Esophagus muscularis mucosa (tissue), 4 donors: ENCODE data around the gene NXPE1. TPM values are rescaled to one million over a fixed set of nuclear protein-coding genes. Genes with fewer than 3 reads are reported as not detected.

Experiments
- DNase-seq: peaks from one replicate; pipeline ENCODE4 v3.0.0-alpha.2; 2017; ENCODE audit errors: extremely low spot score
- H3K27ac ChIP-seq, 4 donors: fragments of 200-600 bp; sonication (generic); replicated peaks in 1 of 4; 1 replicate in 3 of 4; 2 replicates in 1 of 4; pipeline ENCODE4 v1.5.1; 2016 to 2019; ENCODE audit warnings: mild to moderate bottlenecking in 1 of 4
- H3K27me3 ChIP-seq, 4 donors: fragments of 200-600 bp; sonication (generic); one replicate each; pipeline versions ENCODE4 v1.5.1 to v1.6.0; 2016 to 2019
- H3K36me3 ChIP-seq, 4 donors: fragments of 200-600 bp; sonication (generic); one replicate each; pipeline ENCODE4 v1.5.1; 2016 to 2019
- H3K4me1 ChIP-seq, 4 donors: fragments of 200-600 bp; sonication (generic); one replicate each; pipeline ENCODE4 v1.5.1; 2016 to 2019
- H3K4me3 ChIP-seq, 4 donors: fragments of 200-600 bp; sonication (generic); 1 replicate in 2 of 4; 2 replicates in 2 of 4; pipeline ENCODE4 v1.5.1; 2016 to 2019; ENCODE audit warnings: mild to moderate bottlenecking in 4 of 4, moderate library complexity in 1 of 4
- H3K9me3 ChIP-seq, 4 donors: fragments of 200-600 bp; sonication (generic); 1 replicate in 3 of 4; 2 replicates in 1 of 4; pipeline ENCODE4 v1.5.1; 2016 to 2019
- CTCF ChIP-seq, 3 experiments: fragments of 200-600 bp in 2 of 3; fragments of 450-650 bp in 1 of 3; sonication (generic) in 2 of 3; IDR thresholded peaks; one replicate each; pipeline ENCODE4 v1.5.1; 2017 to 2019; ENCODE audit warnings: antibody characterized with exemption in 3 of 3, mild to moderate bottlenecking in 2 of 3, moderate library complexity in 1 of 3
- EP300 ChIP-seq: sonication (generic); formaldehyde crosslinking; IDR thresholded peaks from one replicate; pipeline ENCODE4 v1.6.1; 2017; ENCODE audit warnings: antibody characterized with exemption
- POLR2A ChIP-seq: fragments of 450-650 bp; IDR thresholded peaks from one replicate; pipeline ENCODE4 v1.6.1; 2017; ENCODE audit warnings: antibody characterized with exemption, moderate library complexity, mild to moderate bottlenecking, low read depth
- POLR2AphosphoS5 ChIP-seq, 2 donors: sonication (generic); formaldehyde crosslinking; IDR thresholded peaks; one replicate each; pipeline ENCODE4 v1.6.1; 2017; ENCODE audit warnings: antibody characterized with exemption in 2 of 2
- WGBS: methylation state at CpG from one replicate; pipeline ENCODE4 v1.1.5; 2018; 5-methylcytosine and 5-hydroxymethylcytosine counted together
- intact Hi-C: fragments of 100-400 bp; cut with DNase I; formaldehyde crosslinking; loops from one replicate; pipeline ENCODE4 v1.15.1; 2023
- total RNA-seq, 4 donors: library from RNA; depleted of rRNA; stranded (reverse); fragments of >200 nt; gene quantifications; one replicate each; pipeline versions ENCODE4 v1.1.0 to v1.2.1, GENCODE V29; 2016

The NXPE1 gene
- total RNA-seq, 4 donors from 2014 or later = not detected

- 56% methylated on average over 1 of the region's 1 CpG for WGBS
- no peaks in the 10 kb centered on the region for H3K27me3 ChIP-seq
- peak; percentile 82 for DNase-seq
- no peaks in the 10 kb centered on the region for H3K4me1 ChIP-seq
- H3K9me3 ChIP-seq = no peaks in the 10 kb centered on the region
- intact Hi-C loops = no loop called here
- no peaks in the 10 kb centered on the region for H3K36me3 ChIP-seq
- H3K4me3 ChIP-seq = no peak overlapping the region
- H3K27ac ChIP-seq = no peak overlapping the region
- TF ChIP-seq CTCF (IDR thresholded peaks at IDR 0.05) (no peak), POLR2AphosphoS5 (IDR thresholded peaks at IDR 0.05) (no peak), POLR2A (no peak), EP300 (no peak)
These were observed 36.7 kb upstream of the NXPE1 start for GRCh38 chr11:114596175-114596919.

DNA sequence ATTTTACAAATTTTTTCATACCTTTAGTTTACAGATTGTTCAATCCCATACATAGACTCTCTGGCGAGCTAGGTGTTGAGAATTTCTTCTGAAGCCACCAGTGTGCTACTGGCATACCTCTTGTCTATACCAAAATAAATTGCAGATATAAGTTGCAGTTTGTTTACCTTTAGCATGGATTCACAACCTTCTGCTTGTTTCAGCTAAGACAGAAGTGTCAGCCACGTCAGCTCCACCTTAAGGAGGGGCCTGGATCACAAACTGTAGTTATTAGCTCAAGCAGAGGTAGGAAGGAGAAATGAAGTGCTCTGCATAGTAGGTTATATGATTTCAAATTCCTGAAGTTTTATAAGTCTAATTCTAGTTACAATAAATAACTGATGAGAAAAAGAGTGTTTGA is 35.9 kb upstream of the NXPE1 start, which contains the start of gene NXPE4:
Gene NXPE4 (minus strand): TSS at position 216 of the 400 bp plus-strand sequence. CDS start 1,027 bp downstream, outside the sequence.
- DNase-seq = no peak
- H3K36me3 ChIP-seq = no peaks in the 10 kb centered on the region
- 57% methylated on average over 2 of the region's 2 CpGs for WGBS
- no peak within 1 kb of the TSS for H3K27ac ChIP-seq
- intact Hi-C loops = no loop called here
- H3K27me3 ChIP-seq = no peaks in the 10 kb centered on the region
- TF ChIP-seq POLR2A = no peak
- TF ChIP-seq CTCF (IDR thresholded peaks at IDR 0.05) = no peak
- no peak for TF ChIP-seq POLR2AphosphoS5 (IDR thresholded peaks at IDR 0.05)
- TF ChIP-seq EP300 = no peak
- no peaks in the 10 kb centered on the region for H3K9me3 ChIP-seq
- no peaks in the 10 kb centered on the region for H3K4me1 ChIP-seq
- no peak within 1 kb of the TSS for H3K4me3 ChIP-seq

GRCh38 chr11:114594703-114595102 is 35.0 kb upstream of the NXPE1 start:
- intact Hi-C loops = no loop called here
- Histone ChIP-seq H3K27me3 (no peaks in the 10 kb centered on the region), H3K4me1 (no peaks in the 10 kb centered on the region), H3K9me3 (no peaks in the 10 kb centered on the region), H3K36me3 (no peaks in the 10 kb centered on the region), H3K4me3 (no peak overlapping the region), H3K27ac (no peak overlapping the region)
- WGBS = 53% methylated on average over 3 of the region's 3 CpGs
- TF ChIP-seq POLR2A (no peak), EP300 (no peak), POLR2AphosphoS5 (IDR thresholded peaks at IDR 0.05) (no peak), CTCF (IDR thresholded peaks at IDR 0.05) (no peak)
- no peak for DNase-seq

DNA sequence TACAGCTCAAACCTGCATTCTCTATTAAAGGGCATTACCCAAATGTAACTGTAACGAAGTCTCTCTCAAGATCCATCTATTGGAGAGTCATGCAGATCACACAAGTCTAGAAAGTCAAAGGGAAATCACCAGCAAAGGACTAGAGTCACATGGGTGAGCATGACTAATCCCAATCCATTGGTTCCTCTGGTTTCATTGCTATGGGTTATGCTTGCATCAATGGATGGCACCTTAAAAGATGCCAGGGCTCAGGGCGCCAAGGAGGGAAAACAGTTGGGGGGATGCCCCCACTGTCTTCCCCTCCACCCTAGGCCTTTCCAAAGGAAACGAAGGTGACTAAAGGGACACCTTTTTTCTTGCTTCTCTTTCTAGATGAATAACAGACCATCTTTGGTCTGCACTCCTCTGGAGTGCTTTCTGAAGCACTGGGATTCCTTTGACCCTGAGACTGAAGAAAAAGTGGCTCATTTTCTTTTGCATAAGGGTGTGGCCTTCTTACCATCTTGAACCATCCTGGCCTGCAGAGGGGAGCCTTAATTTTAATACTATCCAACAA is 27.8 kb upstream of the NXPE1 start:
- TF ChIP-seq CTCF (IDR thresholded peaks at IDR 0.05) (no peak), POLR2A (no peak), POLR2AphosphoS5 (IDR thresholded peaks at IDR 0.05) (no peak), EP300 (no peak)
- H3K27ac ChIP-seq = no peak overlapping the region
- no peaks in the 10 kb centered on the region for H3K36me3 ChIP-seq
- no peaks in the 10 kb centered on the region for H3K27me3 ChIP-seq
- DNase-seq = no peak
- intact Hi-C loops = no loop called here
- no peaks in the 10 kb centered on the region for H3K4me1 ChIP-seq
- 68% methylated on average over 3 of the region's 3 CpGs for WGBS
- H3K4me3 ChIP-seq = no peak overlapping the region
- H3K9me3 ChIP-seq = peaks cover 0 to 54% (median 30%) of the 10 kb centered on the region in 4 donors
